RPMI8226 (cell line): ENCODE measurements around the gene FBF1.

Source experiments
- DNase-seq: peaks from one replicate; pipeline ENCODE4 v3.0.0-alpha.2; 2015

FBF1 gene

GRCh38 chr17:75913537-75914210, 27.2 kb downstream of the FBF1 start:
- no peak for DNase-seq

GRCh38 chr17:75910699-75911098, 30.1 kb downstream of the FBF1 start:
- DNase-seq = peak; percentile 75

- DNase-seq = no peak
Observed at GRCh38 chr17:75909812-75910274, 31.0 kb downstream of the FBF1 start.

- DNase-seq = peak; percentile 99
Observed at GRCh38 chr17:75909051-75909811, 31.6 kb downstream of the FBF1 start.

- no peak for DNase-seq
Observed at GRCh38 chr17:75908201-75908600, 32.6 kb downstream of the FBF1 start.

DNA sequence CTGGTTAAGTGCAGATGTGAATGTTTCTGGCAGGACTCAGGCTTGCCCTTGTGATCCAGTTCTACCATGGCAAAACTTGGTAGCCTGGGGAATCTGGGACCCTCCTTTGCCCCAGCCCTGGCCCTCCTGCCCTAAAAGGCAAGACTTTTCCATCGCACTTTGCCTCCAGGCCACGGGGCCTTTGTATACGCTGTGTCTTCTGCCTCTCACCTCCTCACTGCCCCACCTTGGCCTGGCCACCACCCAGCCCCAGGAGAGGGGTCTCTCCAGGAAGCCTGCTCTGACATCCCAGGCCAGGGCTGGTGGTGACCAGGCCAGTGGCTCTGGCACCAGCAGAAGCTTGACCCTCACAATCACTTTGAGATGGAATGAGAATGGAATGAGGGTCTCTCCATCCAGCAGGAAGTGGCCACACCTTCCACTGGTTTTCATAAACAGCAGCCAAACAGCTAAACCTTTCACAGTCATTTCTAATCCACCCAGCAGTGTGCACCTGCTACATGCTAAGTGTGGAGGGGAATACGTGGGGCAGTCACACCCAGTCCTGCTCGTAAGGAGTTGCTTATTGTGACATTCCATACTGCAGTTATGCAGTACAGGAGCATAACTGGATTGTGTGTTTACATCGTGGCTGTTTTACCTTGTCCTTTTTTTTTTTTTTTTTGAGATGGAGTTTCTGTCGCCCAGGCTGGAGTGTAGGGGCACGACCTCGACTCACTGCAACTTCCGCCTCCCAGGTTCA, 34.5 kb downstream of the FBF1 start:
- DNase-seq = no peak

DNA sequence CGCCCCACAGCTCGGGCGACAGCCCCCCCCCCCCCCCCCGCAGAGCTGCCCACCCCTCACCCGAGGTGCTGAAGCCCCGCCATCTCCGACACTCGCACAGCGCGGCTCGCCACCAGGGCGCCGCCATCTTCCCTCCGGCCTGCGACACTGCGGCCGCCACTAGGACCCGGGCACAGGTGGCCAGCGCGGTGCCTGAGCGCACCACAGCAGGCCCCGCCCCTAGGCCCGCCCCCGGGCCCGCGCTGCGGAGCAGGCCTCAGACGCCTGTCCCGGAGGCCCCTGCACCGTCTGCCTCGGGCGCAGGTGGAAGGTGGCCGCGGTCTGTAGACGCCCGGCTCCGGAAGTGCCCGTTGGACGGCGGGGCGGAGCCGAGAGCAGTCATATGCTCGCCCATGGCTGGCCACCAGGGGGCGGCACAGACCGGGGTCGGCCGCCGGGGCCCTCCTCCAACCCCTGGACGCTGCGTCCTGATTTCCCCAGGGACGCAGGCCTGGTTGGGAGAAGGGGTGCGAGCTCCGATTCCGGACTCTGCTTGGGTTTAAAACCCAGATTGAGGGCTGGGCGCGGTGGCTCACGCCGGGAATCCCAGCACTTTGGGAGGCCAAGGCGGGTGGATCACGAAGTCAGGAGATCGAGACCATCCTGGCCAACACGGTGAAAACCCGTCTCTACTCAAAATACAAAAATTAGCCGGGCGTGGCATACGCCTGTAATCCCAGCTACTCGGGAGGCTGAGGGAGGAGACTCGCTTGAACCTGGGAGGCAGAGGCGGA, 35.9 kb downstream of the FBF1 start, which contains the start of gene MRPL38:
Gene MRPL38, minus strand, starts transcription at position 136 of the 773 bp plus-strand sequence. Its CDS starts 9 bp downstream, at position 127.
- peak; percentile 98 for DNase-seq

DNA sequence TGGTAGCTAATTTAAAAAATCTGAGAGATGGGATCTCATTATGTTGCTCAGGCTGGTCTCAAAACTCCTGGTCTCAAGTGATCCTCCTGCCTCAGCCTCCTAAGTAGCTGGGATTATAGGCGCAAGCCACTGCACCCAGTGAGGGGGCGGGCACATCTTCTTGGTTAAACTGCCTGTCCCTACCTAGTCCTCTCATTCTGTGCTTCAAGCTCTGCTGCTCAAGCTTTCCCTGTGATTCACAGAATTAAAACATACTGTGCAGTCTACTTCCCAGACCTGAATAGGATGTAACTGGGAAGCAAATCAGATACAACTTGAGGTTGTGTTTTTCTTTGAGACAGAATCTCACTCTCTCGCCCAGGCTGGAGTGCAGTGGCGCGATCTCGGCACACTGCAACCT, 38.4 kb downstream of the FBF1 start:
- no peak for DNase-seq

- DNase-seq = no peak
Observed at GRCh38 chr17:75901727-75902126, 39.1 kb downstream of the FBF1 start.

DNA sequence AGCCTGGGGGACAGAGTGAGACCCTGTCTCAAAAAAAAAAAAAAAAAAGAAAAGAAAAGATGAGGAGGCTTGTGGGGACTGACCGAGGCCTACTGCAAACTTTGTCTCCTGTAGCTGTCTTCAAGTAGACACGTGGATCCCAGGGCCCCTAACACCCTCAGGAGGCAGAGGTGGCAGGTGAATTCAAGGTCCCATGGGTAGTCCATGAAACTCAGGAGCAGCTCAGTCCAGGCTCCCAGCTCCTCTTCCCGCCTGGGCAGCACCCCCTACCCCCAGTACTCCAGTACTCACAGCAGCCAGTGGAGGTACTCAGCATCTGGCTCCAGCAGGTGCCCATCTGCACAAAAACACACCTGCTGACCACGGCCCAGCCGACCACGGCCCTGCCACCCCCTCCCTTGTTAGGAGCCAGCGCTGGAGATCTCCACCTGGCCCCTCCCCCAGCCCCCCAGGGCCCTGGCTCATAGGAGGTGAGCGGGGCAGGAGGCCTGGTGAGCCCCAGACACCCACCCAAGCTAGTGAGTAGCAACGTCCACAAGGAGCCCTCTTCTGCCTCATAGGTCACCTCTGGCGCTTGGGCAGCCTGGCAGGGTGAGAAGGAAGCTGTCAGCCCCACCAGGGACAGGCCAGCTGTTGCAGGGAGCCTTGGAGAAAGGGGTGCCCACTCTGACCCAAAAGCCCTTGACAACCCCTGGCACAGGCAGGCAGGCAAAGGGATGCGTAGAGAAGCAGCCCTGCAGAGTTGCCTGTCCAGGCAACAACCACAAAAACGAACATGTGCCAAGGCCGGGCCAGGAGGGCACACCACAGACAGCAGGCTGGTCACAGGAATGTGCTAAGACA, 39.9 kb downstream of the FBF1 start:
- no peak for DNase-seq

DNA sequence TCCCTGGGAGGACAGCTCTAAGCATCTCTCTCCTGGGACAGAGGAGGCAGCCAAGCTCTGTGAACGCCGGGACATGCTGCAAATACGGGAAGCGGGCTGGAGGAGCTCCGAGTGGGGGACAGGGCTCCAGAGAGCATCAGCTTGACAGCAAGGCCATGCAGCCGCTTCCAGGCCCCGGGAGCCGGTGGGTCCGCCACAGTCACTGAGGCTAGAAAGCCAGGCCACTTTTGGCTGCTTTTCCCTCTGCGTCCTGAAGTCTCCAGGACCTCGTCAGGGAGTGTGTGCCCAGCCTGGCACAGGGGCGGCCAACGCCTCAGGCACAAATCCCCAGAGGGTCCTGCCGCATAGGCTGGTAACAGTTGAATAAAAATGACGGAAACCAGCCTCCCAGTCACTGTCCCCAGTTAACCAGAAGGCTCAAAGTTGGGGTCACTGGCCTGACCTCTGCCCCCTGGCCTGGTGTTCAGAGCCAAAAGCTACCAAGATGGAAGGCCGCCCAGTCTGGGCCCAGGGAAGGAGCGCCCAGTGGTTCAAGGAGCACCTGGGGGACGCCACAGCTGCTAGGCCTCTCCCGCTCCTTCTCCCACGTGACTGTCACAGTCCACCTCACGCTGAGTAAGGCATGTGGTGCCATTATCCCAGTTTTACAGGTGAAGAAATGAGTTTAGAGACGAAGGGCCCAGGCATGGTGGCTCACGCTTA, 40.9 kb downstream of the FBF1 start:
- no peak for DNase-seq

DNA sequence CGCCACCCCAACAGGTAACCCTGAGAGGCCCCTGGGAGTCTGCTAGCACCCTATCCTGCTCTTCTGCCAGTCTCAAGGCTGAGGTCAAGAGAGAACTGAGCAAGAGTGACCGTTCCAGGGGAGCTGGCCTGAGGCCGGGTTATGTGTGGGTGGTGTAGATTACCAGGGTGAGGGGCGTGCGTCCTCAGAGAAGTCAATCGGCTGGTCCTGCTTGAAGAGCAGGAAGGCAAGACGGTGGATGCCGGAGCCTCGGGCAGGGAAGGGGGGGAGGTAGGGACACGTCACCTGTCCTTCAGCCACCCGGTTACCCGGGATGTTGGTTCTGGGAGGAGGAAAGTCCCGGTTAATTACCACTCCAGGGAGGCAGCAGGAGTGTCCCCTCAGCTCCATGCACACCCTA, 41.5 kb downstream of the FBF1 start:
- DNase-seq = no peak

GRCh38 chr17:75898791-75899190, 42.1 kb downstream of the FBF1 start:
- no peak for DNase-seq

DNA sequence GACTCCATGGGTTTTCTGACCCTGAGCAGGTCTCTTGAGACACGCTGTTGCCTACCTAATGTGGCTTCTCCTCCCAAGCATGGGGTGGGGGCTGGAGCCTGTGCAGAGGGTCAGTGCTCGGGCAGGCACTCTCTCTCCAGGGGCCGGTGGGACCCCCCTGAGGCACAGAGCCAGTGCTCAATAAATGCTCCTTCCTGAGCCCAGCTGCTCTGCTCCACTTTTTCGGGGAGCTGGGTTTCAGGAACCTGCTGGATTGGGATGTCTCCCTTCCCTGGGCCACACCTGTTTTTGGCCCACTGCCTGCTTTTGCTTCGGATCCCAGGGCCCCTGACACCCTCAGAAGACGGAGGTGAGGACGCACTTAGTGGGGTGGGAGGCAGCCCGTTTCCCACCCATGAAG, 42.8 kb downstream of the FBF1 start:
- DNase-seq = no peak

DNA sequence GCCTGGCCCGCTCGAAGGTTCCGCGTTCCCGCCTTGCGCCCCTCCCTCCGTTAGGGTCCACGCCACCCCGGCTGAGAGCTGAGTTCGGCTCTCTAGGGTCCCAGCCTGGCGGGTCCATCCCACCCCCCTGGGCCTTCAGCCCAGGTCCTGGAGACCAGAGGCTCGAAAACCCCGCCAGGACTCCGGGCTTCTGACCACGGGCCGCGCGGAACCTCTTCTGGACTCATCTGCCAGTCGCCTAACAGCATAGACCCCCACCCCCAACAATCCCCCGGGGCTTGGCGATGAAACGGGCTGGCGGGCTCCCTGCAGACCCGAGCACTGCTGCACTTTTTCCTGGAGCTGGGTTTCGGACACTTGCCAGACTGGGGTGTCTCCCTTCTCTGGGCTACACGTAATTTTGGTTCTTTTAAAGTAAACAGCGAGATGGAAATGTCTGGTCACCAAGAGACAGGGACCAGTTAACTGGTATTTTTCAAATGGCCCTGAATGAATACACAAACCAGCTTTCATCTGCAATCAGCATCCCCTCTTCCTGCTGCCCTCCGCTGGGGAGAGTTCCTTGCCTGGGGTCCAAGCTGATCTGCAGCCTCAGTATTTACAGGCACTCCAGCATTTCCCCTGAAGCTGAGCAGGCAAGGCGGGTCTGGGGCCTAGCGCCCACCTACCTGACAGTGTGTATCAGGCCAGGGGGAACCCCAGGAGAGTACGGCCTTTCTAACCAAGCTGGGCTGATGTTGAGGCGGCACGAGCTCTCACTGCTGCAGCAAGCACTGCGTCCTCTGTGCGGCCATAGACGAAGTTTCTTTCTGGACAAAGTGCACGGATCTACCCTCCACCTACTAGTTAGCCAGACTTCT, 43.5 kb downstream of the FBF1 start:
- DNase-seq = no peak

DNA sequence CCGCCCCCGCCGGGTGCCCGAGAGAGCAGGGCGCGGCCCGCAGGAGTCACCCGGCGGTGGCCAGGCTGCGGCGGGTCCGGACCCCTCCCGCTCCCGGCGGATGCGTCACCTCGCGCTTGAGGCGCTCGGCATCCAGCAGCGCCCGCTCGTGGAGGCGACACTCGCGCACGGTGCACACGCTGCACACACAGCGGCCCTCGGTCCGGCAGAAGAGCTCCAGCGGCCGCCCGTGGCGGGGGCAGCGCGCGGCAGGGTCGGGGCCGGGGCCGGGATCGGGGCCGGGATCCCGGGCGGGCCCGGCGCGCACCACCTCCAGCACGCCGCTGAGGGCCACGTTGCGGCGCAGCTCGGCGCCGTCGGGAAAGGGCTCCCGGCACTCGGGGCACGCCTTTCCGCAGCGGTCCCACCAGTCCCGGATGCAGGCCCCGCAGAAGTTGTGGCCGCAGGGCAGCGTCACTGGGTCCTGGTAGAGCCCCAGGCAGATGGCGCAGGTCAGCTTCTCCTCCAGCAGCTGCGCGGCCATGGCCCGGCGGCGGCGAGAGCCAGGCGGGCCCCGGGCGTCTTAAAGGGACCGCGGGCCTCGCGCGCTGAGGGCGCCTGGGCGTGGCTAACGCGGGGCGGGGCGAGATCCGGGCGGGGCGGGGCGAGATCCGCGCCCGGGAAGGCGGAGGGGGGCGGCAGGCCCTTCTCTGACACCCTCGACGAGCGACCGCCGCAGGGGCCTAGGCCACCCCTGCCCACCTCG, 44.3 kb downstream of the FBF1 start, which contains the start of gene TRIM65:
Gene TRIM65, minus strand, starts transcription at position 537 of the 745 bp plus-strand sequence. Its CDS starts 14 bp downstream, at position 523.
- peak; percentile 88 for DNase-seq

DNA sequence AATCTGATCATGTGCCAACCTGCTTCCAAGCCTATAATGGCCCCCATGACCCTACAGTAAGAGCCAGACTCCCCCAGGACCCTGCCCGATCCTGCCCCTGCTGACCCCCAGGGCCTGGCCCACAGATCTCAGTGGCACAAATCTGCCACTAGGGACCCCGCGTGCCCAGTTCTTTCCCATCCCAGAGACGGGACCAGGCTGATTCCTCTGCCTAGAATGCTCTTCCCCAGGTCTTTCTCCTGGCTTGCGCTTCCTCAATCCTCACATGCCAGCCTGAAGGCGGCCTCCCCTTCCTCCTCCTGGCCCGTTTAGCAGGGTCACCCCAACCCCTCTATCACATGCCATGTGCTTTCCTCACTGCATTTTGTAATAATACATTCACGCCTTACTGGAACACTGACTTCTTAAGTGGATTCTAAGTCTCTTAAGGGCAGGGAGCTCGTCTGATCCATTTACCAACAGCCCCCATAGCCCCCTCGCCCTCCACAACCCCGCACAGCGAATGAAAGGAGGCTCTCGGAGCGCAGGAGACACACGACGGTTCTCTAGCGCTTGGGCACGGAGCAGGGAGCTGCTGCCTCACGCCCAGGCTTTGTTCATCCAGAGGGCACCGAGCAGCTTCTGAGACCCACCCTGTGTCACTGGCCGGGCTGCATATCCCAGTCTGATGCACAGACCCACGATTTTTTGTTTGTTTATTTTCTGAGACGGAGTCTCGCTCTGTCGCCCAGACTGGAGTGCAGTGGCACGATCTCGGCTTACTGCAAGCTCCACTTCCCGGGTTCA, 45.3 kb downstream of the FBF1 start:
- DNase-seq = peak; percentile 56

GRCh38 chr17:75894049-75894733, 46.7 kb downstream of the FBF1 start:
- no peak for DNase-seq
